KMS-11 (cell line): ENCODE results near the gene AEN.

Experiments
- H2AFZ ChIP-seq: fragments of 200-600 bp; sonication (generic); 2 replicates; pipeline ENCODE4 v1.6.1; 2016; ENCODE audit warnings: antibody characterized with exemption, mixed run types, low read depth
- H3K27ac ChIP-seq: fragments of 200-600 bp; sonication (generic); 2 replicates; pipeline ENCODE4 v1.6.1; 2016; ENCODE audit warnings: mild to moderate bottlenecking, mixed run types
- H3K27me3 ChIP-seq: fragments of 200-600 bp; sonication (generic); 2 replicates; pipeline ENCODE4 v1.6.1; 2017; ENCODE audit warnings: mild to moderate bottlenecking, low read depth, mixed run types, moderate library complexity; ENCODE audit not compliant: insufficient read depth
- H3K36me3 ChIP-seq: fragments of 200-600 bp; sonication (generic); 2 replicates; pipeline ENCODE4 v1.6.1; 2017; ENCODE audit warnings: mild to moderate bottlenecking, mixed run types; ENCODE audit not compliant: insufficient read depth
- H3K4me1 ChIP-seq: fragments of 200-600 bp; sonication (generic); 2 replicates; pipeline ENCODE4 v1.6.1; 2016; ENCODE audit warnings: mild to moderate bottlenecking, low read depth, mixed run types; ENCODE audit not compliant: poor library complexity, severe bottlenecking
- H3K4me2 ChIP-seq: fragments of 200-600 bp; sonication (generic); 2 replicates; pipeline ENCODE4 v1.7.0; 2016; ENCODE audit warnings: mild to moderate bottlenecking, mixed run types
- H3K4me3 ChIP-seq: fragments of 200-600 bp; sonication (generic); IDR thresholded peaks from 2 replicates; pipeline ENCODE4 v1.6.1; 2017; ENCODE audit warnings: low read depth, low read length, mixed read lengths; ENCODE audit not compliant: insufficient read depth
- H3K79me2 ChIP-seq: fragments of 200-600 bp; sonication (generic); 2 replicates; pipeline ENCODE4 v1.6.1; 2016; ENCODE audit warnings: low read depth, mixed run types; ENCODE audit not compliant: insufficient read depth
- H3K9ac ChIP-seq: fragments of 200-600 bp; sonication (generic); 2 replicates; pipeline ENCODE4 v1.6.1; 2016; ENCODE audit warnings: mild to moderate bottlenecking, mixed run types
- H4K20me1 ChIP-seq: fragments of 200-600 bp; sonication (generic); 2 replicates; pipeline ENCODE4 v1.6.1; 2016; ENCODE audit warnings: mild to moderate bottlenecking, mixed run types; ENCODE audit not compliant: insufficient read depth
- TF ChIP-seq, protein P1 (sequence below): fragments of 200-600 bp; sonication (generic); conservative IDR thresholded peaks from 2 replicates; pipeline ENCODE4 v1.6.1; 2017; ENCODE audit warnings: low read depth, mild to moderate bottlenecking, antibody characterized with exemption, low read length, moderate library complexity, mixed read lengths

The AEN gene

DNA sequence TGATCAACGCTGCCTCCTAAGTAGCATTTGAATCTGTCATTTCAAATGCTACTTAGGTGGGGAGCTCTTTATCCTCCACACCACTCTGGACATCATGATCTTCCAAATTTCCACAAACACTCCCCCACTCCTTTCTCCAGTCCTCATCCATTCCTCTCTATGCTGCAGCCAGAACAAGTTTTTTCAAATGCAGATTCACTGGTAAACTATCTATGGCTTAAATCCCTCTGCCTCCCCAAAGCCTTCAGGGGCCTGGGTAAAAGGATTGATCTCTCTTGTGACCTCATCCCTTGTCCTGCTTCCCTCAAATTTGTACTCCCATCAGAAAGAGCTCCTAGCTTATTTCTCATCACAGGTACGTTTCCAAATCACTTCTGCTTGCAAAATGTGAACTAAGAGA lies 1.3 kb upstream of the AEN start:
- Histone ChIP-seq H3K27ac (no peak overlapping the region), H3K79me2 (peaks cover 37% of the 10 kb centered on the region), H2AFZ (no peak overlapping the region; the same call in 1 of the 2 replicates), H3K4me1 (peaks cover 22% of the 10 kb centered on the region), H3K4me3 (no peak overlapping the region), H3K9ac (no peak overlapping the region), H3K36me3 (no peaks in the 10 kb centered on the region), H4K20me1 (peaks cover 15% of the 10 kb centered on the region), H3K4me2 (no peak overlapping the region), H3K27me3 (no peaks in the 10 kb centered on the region)
- TF ChIP-seq, protein P1, sequence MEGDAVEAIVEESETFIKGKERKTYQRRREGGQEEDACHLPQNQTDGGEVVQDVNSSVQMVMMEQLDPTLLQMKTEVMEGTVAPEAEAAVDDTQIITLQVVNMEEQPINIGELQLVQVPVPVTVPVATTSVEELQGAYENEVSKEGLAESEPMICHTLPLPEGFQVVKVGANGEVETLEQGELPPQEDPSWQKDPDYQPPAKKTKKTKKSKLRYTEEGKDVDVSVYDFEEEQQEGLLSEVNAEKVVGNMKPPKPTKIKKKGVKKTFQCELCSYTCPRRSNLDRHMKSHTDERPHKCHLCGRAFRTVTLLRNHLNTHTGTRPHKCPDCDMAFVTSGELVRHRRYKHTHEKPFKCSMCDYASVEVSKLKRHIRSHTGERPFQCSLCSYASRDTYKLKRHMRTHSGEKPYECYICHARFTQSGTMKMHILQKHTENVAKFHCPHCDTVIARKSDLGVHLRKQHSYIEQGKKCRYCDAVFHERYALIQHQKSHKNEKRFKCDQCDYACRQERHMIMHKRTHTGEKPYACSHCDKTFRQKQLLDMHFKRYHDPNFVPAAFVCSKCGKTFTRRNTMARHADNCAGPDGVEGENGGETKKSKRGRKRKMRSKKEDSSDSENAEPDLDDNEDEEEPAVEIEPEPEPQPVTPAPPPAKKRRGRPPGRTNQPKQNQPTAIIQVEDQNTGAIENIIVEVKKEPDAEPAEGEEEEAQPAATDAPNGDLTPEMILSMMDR: no peak

DNA sequence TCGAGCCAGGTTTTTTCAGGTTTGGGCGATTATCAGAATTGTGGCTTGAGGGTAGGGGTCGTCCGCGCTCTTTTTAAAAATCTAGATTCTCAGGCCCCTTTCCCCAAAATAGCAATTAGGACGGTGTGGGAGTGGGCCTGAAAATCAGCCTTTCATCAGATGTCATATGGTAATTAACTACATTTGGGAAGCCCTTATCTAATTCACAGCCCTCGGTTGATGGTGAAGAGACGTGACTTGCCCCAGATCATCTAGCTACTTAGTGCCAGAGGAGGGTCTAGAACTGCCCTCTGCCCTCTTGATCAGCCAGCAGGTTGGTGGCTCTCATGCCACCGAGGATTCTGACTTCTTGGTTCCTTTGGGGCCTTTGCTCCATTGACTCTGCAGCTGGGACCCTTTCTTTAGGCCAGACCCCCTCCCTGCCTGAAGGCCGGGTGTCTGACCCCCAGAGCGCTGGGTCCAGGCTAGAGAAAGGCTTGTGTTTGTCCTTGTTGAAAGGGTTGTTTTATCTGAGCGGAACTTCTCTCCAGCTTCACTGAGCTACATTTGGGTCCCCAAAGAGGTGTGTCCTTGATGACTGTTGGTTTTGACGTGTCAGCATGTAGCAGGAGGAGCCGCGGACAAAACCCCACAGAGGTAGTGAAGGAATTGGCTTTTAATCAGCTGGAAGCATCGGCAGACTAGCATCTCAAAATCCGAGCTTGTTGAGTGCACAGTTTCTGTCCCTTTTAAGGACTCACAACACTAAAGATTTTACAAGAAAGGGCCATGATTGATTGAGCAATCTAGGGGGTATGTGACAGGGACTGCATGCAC lies 857 bp downstream of the AEN start:
- Histone ChIP-seq H3K27me3 (no peaks in the 10 kb centered on the region), H3K4me2 (peak overlapping the region; percentile 75), H3K79me2 (peaks cover 58% of the 10 kb centered on the region), H3K36me3 (peaks cover 1% of the 10 kb centered on the region; the same call in 1 of the 2 replicates), H2AFZ (0 out of 2 replicates have a peak overlapping the region, but pooled peaks have one; percentile 33), H3K9ac (peak overlapping the region; percentile 99), H3K4me1 (peaks cover 43% of the 10 kb centered on the region), H3K27ac (peak overlapping the region; percentile 87), H3K4me3 (no peak overlapping the region), H4K20me1 (peaks cover 33% of the 10 kb centered on the region)
- TF ChIP-seq, protein P1: no peak

DNA sequence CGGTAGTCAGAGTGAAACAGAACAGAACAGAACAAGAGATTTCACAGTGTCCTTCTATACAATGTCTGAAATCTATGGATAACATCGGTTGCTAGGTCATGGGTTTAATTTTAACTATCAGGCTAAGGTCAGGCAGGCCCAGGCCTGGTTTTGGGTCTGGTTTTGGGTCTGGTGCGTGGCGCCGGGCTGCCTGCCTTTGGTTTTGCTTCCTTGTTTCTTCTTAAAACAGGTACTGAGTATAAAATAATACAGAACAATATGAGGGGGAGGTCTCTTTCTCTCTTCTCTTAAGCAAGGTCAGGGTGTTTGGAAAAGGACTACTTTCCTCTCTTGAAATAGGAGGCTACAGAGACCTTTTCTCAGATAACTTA lies 1.4 kb downstream of the AEN start:
- no peaks in the 10 kb centered on the region for H3K27me3 ChIP-seq
- H3K27ac ChIP-seq: peak overlapping the region; percentile 87; the same call in 1 of the 2 replicates
- H3K4me2 ChIP-seq: peak overlapping the region; percentile 75
- H4K20me1 ChIP-seq: peaks cover 37% of the 10 kb centered on the region
- peak overlapping the region; percentile 99 for H3K9ac ChIP-seq
- peaks cover 7% of the 10 kb centered on the region; the same call in 1 of the 2 replicates for H3K36me3 ChIP-seq
- peaks cover 64% of the 10 kb centered on the region for H3K79me2 ChIP-seq
- H3K4me1 ChIP-seq: peaks cover 49% of the 10 kb centered on the region
- no peak overlapping the region for H3K4me3 ChIP-seq
- no peak overlapping the region for H2AFZ ChIP-seq
- TF ChIP-seq, protein P1: no peak

DNA sequence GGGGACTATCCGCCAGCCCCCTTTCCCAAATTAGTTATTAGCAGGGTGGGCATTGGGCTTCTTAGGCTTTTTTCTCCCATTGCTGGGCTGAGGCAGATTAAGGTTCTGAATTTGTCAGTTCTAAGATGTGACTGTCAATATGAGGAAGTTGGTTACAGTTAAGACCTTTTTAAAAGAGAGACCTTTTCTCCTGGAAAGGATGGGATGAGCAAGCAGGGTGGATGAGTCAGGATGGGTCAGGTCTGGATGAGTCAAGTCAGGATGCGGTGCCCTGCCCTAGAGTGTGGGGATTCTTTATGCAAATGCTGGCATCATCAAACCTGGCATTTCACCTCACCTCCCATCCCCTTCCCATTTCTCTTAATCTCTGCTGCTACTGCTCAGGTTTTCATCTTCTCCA lies 1.9 kb downstream of the AEN start:
- Histone ChIP-seq H2AFZ (no peak overlapping the region), H3K79me2 (peaks cover 68% of the 10 kb centered on the region), H3K4me3 (no peak overlapping the region), H3K27me3 (no peaks in the 10 kb centered on the region), H3K4me1 (peaks cover 53% of the 10 kb centered on the region), H3K4me2 (peak overlapping the region; percentile 75), H3K36me3 (peaks cover 9% of the 10 kb centered on the region; the same call in 1 of the 2 replicates), H3K9ac (peak overlapping the region; percentile 99; the same call in 1 of the 2 replicates), H3K27ac (peak overlapping the region; percentile 87), H4K20me1 (peaks cover 41% of the 10 kb centered on the region)
- TF ChIP-seq, protein P1: no peak
